ENCODE data around the gene PCDH9.
"Not testable (repeated sequence)": the region's sequence is repeated elsewhere in the genome, so short reads cannot be mapped to it uniquely, and the experiment has no call there.

Gene PCDH9

DNA sequence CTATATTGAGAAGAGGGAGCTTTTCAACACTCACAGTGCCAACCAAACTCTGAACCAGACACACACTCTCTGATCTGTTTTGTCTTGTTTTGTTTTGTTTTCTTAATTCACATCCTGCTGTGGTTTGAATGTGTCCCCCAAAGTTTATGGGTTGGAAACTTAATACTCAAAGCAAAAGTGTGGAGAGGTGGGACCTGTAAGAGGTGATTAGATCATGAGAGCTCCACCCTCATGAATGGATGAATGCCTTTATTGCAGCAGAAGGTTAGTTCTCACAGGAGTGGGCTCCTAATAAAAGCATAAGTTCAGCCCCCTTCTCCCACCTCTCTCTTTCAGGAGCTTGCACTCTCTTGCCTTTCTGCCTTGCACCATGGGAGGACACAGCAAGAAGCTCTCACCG lies 957.1 kb downstream of the PCDH9 start:
- DNase-seq (ENCODE audit: extremely low read depth, low read depth) = no peak
- TF ChIP-seq, protein P1, sequence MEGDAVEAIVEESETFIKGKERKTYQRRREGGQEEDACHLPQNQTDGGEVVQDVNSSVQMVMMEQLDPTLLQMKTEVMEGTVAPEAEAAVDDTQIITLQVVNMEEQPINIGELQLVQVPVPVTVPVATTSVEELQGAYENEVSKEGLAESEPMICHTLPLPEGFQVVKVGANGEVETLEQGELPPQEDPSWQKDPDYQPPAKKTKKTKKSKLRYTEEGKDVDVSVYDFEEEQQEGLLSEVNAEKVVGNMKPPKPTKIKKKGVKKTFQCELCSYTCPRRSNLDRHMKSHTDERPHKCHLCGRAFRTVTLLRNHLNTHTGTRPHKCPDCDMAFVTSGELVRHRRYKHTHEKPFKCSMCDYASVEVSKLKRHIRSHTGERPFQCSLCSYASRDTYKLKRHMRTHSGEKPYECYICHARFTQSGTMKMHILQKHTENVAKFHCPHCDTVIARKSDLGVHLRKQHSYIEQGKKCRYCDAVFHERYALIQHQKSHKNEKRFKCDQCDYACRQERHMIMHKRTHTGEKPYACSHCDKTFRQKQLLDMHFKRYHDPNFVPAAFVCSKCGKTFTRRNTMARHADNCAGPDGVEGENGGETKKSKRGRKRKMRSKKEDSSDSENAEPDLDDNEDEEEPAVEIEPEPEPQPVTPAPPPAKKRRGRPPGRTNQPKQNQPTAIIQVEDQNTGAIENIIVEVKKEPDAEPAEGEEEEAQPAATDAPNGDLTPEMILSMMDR (IDR thresholded peaks at IDR 0.05; ENCODE audit: low read depth, low read length, missing control alignments) = no peak
- H3K4me3 ChIP-seq (replicated peaks; ENCODE audit: low read depth, low read length) = no peak overlapping the region

DNA sequence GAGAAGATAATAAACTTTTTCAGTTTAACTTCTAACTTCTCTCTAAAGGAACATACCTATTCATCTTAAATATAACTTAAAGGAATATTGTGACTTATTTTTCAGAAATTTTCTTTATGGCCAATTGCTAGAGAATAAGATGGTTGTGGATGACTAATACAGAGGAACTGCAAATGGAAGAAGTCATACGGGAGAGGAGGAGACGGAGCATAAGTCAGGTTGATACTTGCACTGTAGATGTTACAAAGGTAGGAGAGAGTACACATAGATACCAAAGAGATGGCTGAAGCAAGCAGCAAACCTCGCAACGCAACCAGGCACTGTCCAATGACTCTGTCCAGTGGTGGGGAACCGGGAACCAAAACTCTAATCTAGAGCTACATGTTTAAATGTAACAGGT lies 963.4 kb downstream of the PCDH9 start:
- DNase-seq (ENCODE audit: extremely low read depth, low read depth) = no peak
- H3K4me3 ChIP-seq (replicated peaks; ENCODE audit: low read depth, low read length) = no peak overlapping the region
- TF ChIP-seq, protein P1 (IDR thresholded peaks at IDR 0.05; ENCODE audit: low read depth, low read length, missing control alignments) = no peak

DNA sequence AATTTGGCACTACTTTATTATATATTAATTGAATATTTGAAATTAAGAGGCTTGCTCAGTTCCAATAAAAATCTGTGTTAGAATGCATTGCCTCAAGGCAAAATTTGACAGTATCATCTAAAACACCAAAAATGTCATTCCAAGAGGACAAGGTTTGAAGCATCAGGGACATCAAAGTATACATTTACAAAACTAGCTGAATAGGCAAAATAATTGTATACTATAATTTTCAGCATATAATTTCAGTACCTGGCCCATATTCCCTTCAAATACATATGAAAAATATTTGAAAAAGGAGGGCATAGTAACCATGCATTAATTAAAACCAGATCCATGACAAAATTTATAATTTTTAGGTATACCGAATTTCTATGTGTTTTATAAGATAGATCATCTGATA lies 963.8 kb downstream of the PCDH9 start:
- no peak for DNase-seq (ENCODE audit: extremely low read depth, low read depth)
- H3K4me3 ChIP-seq (replicated peaks; ENCODE audit: low read depth, low read length) = no peak overlapping the region
- TF ChIP-seq, protein P1 (IDR thresholded peaks at IDR 0.05; ENCODE audit: low read depth, low read length, missing control alignments) = no peak

DNA sequence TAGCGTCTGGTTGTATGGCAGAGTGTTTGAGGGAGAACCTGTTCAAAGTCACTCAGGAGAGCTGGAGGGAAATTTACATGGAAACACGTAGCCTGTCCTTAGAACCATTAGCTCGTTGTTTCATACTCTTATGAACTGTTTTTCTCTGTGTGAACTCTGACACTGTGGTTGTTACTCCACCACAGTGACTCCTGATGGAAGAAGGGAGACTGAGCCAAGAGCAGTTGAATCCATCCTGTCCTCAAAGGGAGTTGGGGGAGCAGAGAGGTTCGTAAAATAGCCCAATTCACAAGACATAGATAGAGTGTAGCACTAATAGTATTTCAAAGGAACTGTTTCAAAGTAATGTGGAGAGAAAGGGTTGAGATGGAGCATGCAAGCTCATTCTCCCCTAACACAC lies 964.8 kb downstream of the PCDH9 start:
- TF ChIP-seq, protein P1 (IDR thresholded peaks at IDR 0.05; ENCODE audit: low read depth, low read length, missing control alignments) = no peak
- no peak overlapping the region for H3K4me3 ChIP-seq (replicated peaks; ENCODE audit: low read depth, low read length)
- DNase-seq (ENCODE audit: extremely low read depth, low read depth) = no peak

DNA sequence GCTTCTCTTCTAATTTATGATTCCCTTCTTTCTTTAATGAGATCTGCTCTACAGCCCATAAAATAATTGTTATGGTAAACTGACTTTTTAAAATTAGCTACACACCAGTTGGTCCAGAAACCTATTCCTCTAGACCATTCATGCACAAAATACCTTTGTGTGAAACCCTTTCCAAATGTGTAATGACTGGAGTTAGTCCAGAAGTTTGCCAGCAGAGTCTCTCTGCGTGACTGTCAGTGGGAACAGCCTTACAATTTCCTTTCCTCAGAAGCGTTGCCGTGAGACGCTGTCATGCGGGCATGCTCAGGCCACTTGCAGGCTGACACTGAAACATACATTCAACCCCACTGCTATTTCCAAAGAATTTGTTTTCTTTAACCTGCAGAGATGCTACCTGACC lies 965.2 kb downstream of the PCDH9 start:
- no peak for DNase-seq (ENCODE audit: extremely low read depth, low read depth)
- H3K4me3 ChIP-seq (replicated peaks; ENCODE audit: low read depth, low read length) = no peak overlapping the region
- TF ChIP-seq, protein P1 (IDR thresholded peaks at IDR 0.05; ENCODE audit: low read depth, low read length, missing control alignments) = no peak

DNA sequence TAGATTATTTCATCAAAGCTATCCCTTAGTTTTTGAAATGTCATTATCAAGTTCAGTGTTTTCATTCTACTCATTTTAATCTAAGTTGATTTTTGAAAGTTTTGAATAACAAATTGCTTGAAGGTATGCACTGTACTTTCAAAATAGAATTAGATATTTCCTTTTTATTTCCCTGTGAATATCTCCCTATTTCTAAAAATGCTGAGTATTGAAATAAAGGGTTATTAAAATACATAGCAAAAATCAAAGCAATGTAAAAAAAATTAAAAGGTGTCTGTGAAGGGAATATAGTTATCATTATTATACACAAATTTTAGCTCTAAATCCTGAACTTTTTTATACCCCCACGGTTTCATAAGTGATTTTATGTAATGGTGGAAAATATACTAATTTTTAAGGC lies 967.8 kb downstream of the PCDH9 start:
- no peak overlapping the region for H3K4me3 ChIP-seq (replicated peaks; ENCODE audit: low read depth, low read length)
- TF ChIP-seq, protein P1 (IDR thresholded peaks at IDR 0.05; ENCODE audit: low read depth, low read length, missing control alignments) = no peak
- no peak for DNase-seq (ENCODE audit: extremely low read depth, low read depth)

DNA sequence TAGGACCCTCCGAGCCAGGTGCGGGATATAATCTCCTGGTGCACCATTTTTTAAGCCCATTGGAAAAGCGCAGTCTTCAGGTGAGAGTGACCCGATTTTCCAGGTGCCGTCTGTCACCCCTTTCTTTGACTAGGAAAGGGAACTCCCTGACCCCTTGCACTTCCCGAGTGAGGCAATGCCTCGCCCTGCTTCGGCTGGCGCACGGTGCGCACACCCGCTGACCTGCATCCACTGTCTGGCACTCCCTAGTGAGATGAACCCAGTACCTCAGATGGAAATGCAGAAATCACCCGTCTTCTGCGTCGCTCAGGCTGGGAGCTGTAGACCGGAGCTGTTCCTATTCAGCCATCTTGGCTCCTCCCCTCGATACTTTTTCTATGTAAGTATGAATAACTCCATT lies 970.7 kb downstream of the PCDH9 start:
- not testable (repeated sequence) for H3K4me3 ChIP-seq (replicated peaks; ENCODE audit: low read depth, low read length); DNase-seq (ENCODE audit: extremely low read depth, low read depth)

Data from HFF-Myc (cell line).